ENCODE measurements around the gene DCLK1.

Gene DCLK1

GRCh38 chr13:35964011-35964862 is 166.9 kb downstream of the DCLK1 start:
- no peaks in the 10 kb centered on the region for H3K27me3 ChIP-seq (ENCODE audit: insufficient read depth, poor library complexity, severe bottlenecking)
- H3K27ac ChIP-seq (replicated peaks): no peak overlapping the region
- no peak for DNase-seq (ENCODE audit: low read depth in 1 of 2, low spot score in 1 of 2)
- no peak overlapping the region for H3K4me3 ChIP-seq (replicated peaks; ENCODE audit: insufficient read depth, low read length)
- no peak; the same call in 1 of the 2 replicates for TF ChIP-seq SPI1 (IDR thresholded peaks at IDR 0.05; ENCODE audit: borderline replicate concordance, low read depth)
- TF ChIP-seq GABPA (IDR thresholded peaks at IDR 0.05; ENCODE audit: low read depth): no peak
- no peak for TF ChIP-seq CTCF (IDR thresholded peaks at IDR 0.05; ENCODE audit: insufficient read depth, low read length)

GRCh38 chr13:35961461-35962220 is 169.5 kb downstream of the DCLK1 start:
- TF ChIP-seq POLR2AphosphoS5 (IDR thresholded peaks at IDR 0.05; ENCODE audit: low read depth) (no peak), GABPA (IDR thresholded peaks at IDR 0.05; ENCODE audit: low read depth) (no peak), SPI1 (IDR thresholded peaks at IDR 0.05; ENCODE audit: borderline replicate concordance, low read depth) (no peak), CTCF (IDR thresholded peaks at IDR 0.05; ENCODE audit: insufficient read depth, low read length) (no peak), REST (IDR thresholded peaks at IDR 0.05; ENCODE audit: insufficient replicate concordance, low read depth) (no peak)
- no peaks in the 10 kb centered on the region for H3K27me3 ChIP-seq (ENCODE audit: insufficient read depth, poor library complexity, severe bottlenecking)

GRCh38 chr13:35961002-35961401 is 170.2 kb downstream of the DCLK1 start:
- H3K27ac ChIP-seq (replicated peaks): no peak overlapping the region
- H3K4me3 ChIP-seq (replicated peaks; ENCODE audit: insufficient read depth, low read length): no peak overlapping the region
- H3K27me3 ChIP-seq (ENCODE audit: insufficient read depth, poor library complexity, severe bottlenecking): no peaks in the 10 kb centered on the region
- no peak for DNase-seq (ENCODE audit: low read depth in 1 of 2, low spot score in 1 of 2)
- no peak for TF ChIP-seq SPI1 (IDR thresholded peaks at IDR 0.05; ENCODE audit: borderline replicate concordance, low read depth)
- no peak for TF ChIP-seq CTCF (IDR thresholded peaks at IDR 0.05; ENCODE audit: insufficient read depth, low read length)

More at GRCh38 chr13:35961461-35962220, 169.5 kb downstream of the DCLK1 start:
- Histone ChIP-seq H3K4me3 (replicated peaks; ENCODE audit: insufficient read depth, low read length) (no peak overlapping the region), H3K27ac (replicated peaks) (no peak overlapping the region)
- no peak for DNase-seq (ENCODE audit: low read depth in 1 of 2, low spot score in 1 of 2)

GRCh38 chr13:35957996-35958395 is 173.2 kb downstream of the DCLK1 start:
- Histone ChIP-seq H3K27ac (replicated peaks) (no peak overlapping the region), H3K4me3 (replicated peaks; ENCODE audit: insufficient read depth, low read length) (no peak overlapping the region), H3K27me3 (ENCODE audit: insufficient read depth, poor library complexity, severe bottlenecking) (no peaks in the 10 kb centered on the region)
- TF ChIP-seq CTCF (IDR thresholded peaks at IDR 0.05; ENCODE audit: insufficient read depth, low read length): no peak
- no peak for TF ChIP-seq POLR2AphosphoS5 (IDR thresholded peaks at IDR 0.05; ENCODE audit: low read depth)
- no peak for TF ChIP-seq REST (IDR thresholded peaks at IDR 0.05; ENCODE audit: insufficient replicate concordance, low read depth)
- no peak for TF ChIP-seq GABPA (IDR thresholded peaks at IDR 0.05; ENCODE audit: low read depth)
- no peak for TF ChIP-seq SPI1 (IDR thresholded peaks at IDR 0.05; ENCODE audit: borderline replicate concordance, low read depth)
- DNase-seq (ENCODE audit: low read depth in 1 of 2, low spot score in 1 of 2): no peak
